Measurements from ENCODE around the gene GAB2.

GRCh38 chr11:78379039-78379670, 38.5 kb downstream of the GAB2 start:
- TF ChIP-seq ARNTL (CRISPR knock-in tag; IDR thresholded peaks at IDR 0.05; ENCODE audit: borderline replicate concordance, low read depth) = no peak
- TF ChIP-seq RARB (CRISPR knock-in tag; IDR thresholded peaks at IDR 0.05) = no peak
- TF ChIP-seq ZC3H10 (CRISPR knock-in tag; IDR thresholded peaks at IDR 0.05) = no peak
- TF ChIP-seq BACH2 (CRISPR knock-in tag; IDR thresholded peaks at IDR 0.05; ENCODE audit: borderline replicate concordance) = no peak
- TF ChIP-seq ISL1 (CRISPR knock-in tag; IDR thresholded peaks at IDR 0.05) = no peak
- no peak for TF ChIP-seq ZFP30 (CRISPR knock-in tag; IDR thresholded peaks at IDR 0.05)
- TF ChIP-seq, protein P1, sequence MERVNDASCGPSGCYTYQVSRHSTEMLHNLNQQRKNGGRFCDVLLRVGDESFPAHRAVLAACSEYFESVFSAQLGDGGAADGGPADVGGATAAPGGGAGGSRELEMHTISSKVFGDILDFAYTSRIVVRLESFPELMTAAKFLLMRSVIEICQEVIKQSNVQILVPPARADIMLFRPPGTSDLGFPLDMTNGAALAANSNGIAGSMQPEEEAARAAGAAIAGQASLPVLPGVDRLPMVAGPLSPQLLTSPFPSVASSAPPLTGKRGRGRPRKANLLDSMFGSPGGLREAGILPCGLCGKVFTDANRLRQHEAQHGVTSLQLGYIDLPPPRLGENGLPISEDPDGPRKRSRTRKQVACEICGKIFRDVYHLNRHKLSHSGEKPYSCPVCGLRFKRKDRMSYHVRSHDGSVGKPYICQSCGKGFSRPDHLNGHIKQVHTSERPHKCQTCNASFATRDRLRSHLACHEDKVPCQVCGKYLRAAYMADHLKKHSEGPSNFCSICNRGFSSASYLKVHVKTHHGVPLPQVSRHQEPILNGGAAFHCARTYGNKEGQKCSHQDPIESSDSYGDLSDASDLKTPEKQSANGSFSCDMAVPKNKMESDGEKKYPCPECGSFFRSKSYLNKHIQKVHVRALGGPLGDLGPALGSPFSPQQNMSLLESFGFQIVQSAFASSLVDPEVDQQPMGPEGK (CRISPR knock-in tag; IDR thresholded peaks at IDR 0.05; ENCODE audit: borderline replicate concordance) = no peak

All from SK-N-SH treated with all-trans-retinoic acid at 6 μM for 48 hours (cell line).